Upper lobe of left lung (tissue), 4 donors: ENCODE data around the gene KCNJ6.

ENCODE experiments used
- CTCF ChIP-seq, 6 experiments: fragments of 450-650 bp in 4 of 6; fragments of 200-600 bp in 2 of 6; sonication (generic) in 2 of 6; IDR thresholded peaks; one replicate each; pipeline ENCODE4 v1.5.1; 2016 to 2019; ENCODE audit warnings: antibody characterized with exemption in 6 of 6
- POLR2A ChIP-seq, 4 donors: fragments of 450-650 bp; IDR thresholded peaks; one replicate each; pipeline ENCODE4 v1.5.1; 2016 to 2017; ENCODE audit warnings: antibody characterized with exemption in 4 of 4, mild to moderate bottlenecking in 2 of 4

DNA sequence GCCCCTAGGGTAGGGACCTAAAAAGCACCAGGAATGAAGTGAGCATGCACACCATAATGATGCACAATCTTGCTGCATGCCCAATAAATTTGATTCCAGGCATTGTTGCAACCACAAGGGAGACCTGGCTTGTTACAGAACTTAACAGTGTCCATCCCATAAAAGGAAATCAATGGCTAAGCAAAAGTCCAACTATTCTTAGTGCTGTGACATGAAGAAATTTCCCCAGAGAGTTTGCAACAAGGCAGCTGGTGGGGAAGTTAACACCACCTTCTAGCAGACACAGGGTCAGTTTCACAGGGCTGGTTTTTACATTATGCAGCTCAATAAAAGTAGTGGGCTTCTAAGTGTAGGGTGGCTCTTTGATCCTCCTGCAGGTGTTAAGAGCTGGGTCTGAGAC lies 221.1 kb downstream of the KCNJ6 start:
- no peak for TF ChIP-seq CTCF (IDR thresholded peaks at IDR 0.05)
- TF ChIP-seq POLR2A (IDR thresholded peaks at IDR 0.05): no peak
